GM20000 (cell line): ENCODE data around the gene PRR14L.

Source experiments
- DNase-seq: peaks from one replicate; pipeline ENCODE4 v3.0.0; 2012; ENCODE audit warnings: low spot score
- TF ChIP-seq, protein P1 (sequence below): IDR thresholded peaks from 2 replicates; pipeline ENCODE4 v1.5.1; 2012; ENCODE audit warnings: mild to moderate bottlenecking, control low read depth; ENCODE audit errors: extremely low read depth, missing control alignments

Gene PRR14L

DNA sequence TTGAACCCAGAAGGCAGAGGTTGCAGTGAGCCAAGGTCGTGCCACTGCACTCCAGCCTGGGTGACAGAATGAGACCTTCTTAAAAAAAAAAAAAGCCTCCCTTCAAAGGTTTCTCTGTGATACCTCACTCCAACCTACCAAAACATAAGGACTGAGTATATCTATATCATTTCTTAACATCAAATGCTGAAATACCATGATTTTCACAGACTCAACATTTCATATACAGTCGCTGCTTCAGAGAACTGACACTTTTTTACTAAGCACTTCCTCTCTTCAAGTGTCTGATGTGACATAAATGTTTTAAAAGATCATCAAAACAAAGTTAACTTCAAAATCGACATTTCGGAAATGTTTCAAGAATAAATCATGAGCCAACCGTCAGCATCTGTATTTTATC lies 12.0 kb downstream of the PRR14L start:
- TF ChIP-seq, protein P1, sequence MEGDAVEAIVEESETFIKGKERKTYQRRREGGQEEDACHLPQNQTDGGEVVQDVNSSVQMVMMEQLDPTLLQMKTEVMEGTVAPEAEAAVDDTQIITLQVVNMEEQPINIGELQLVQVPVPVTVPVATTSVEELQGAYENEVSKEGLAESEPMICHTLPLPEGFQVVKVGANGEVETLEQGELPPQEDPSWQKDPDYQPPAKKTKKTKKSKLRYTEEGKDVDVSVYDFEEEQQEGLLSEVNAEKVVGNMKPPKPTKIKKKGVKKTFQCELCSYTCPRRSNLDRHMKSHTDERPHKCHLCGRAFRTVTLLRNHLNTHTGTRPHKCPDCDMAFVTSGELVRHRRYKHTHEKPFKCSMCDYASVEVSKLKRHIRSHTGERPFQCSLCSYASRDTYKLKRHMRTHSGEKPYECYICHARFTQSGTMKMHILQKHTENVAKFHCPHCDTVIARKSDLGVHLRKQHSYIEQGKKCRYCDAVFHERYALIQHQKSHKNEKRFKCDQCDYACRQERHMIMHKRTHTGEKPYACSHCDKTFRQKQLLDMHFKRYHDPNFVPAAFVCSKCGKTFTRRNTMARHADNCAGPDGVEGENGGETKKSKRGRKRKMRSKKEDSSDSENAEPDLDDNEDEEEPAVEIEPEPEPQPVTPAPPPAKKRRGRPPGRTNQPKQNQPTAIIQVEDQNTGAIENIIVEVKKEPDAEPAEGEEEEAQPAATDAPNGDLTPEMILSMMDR: no peak
- no peak for DNase-seq

DNA sequence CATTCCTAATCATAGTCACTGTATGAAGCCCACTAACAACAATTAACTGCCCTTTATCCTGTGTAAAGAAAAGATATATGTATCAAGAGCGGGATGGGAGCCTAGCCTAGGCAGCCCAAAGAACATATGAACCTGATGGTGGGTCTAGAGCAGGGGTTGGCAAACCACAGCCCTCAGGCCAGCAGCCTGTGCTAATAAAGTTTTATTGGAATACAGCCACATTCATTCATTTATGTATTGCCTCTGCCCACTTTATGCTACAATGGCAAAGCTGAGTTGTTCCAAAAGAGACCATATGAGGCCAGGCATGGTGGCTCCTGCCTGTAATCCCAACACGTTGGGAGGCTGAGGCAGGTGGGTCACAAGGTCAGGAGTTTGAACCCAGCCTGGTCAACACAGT lies 13.5 kb downstream of the PRR14L start:
- no peak for DNase-seq
- TF ChIP-seq, protein P1: no peak

- TF ChIP-seq, protein P1: no peak
- no peak for DNase-seq
Measured at GRCh38 chr22:31734512-31734911, 15.4 kb downstream of the PRR14L start.

GRCh38 chr22:31733580-31734079 lies 16.3 kb downstream of the PRR14L start:
- DNase-seq: no peak
- TF ChIP-seq, protein P1: no peak

DNA sequence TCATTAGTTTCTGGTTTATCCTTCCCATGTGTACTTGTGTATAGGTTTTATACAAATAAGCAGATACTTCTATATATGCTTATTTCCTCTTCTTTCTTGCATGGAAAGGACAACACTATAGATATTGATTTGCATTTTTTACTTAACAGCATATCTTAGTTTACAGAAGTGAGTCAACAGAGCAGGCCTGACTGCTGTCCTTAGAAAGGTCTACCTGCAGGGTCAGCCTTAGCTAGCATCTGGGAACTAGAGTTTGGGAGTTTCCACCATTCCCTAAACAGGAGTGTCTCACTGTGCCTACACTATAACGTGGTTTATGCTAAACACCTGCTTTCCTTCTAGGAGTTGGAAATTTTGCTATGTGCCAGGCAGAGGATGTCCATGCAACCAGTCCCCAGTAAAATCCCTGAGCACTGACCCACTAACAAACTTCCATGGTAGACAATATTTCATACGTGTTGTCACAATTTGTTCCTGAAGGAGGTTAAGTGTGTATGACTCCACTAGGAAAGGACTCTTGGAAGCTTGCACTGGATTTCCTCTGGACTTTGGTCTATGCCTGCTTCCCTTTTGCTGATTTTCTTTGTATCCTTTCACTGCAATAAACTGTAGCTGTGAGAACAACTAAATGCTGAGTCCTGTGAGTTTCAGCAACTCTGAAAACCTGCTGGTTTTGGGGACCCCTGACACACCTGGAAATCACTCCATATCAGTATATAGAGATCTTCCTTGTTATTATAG lies 17.7 kb downstream of the PRR14L start:
- no peak for DNase-seq
- TF ChIP-seq, protein P1: no peak

GRCh38 chr22:31730344-31730711 lies 19.6 kb downstream of the PRR14L start:
- DNase-seq: no peak
- TF ChIP-seq, protein P1: no peak

DNA sequence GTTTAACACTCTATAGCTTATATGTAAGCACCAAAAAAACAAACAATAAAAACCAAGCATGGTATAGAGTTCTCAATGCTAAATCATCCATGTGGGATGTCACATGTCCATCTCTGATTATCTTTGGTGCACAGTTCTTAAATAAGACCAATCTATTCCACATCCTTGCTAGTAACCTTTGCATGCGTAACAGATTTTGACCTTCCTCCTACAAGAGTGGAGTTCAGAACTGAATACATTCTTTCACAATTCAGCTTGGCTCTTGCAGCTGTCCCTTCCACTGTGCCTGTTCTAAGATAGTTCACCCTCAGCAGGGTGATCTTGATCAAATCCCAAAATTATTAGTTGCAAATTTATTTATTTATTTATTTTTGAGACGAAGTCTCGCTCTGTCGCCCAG lies 21.1 kb downstream of the PRR14L start:
- TF ChIP-seq, protein P1: no peak
- DNase-seq: no peak
